Measurements from ENCODE around the gene NEK5.

- TF ChIP-seq, protein P1, sequence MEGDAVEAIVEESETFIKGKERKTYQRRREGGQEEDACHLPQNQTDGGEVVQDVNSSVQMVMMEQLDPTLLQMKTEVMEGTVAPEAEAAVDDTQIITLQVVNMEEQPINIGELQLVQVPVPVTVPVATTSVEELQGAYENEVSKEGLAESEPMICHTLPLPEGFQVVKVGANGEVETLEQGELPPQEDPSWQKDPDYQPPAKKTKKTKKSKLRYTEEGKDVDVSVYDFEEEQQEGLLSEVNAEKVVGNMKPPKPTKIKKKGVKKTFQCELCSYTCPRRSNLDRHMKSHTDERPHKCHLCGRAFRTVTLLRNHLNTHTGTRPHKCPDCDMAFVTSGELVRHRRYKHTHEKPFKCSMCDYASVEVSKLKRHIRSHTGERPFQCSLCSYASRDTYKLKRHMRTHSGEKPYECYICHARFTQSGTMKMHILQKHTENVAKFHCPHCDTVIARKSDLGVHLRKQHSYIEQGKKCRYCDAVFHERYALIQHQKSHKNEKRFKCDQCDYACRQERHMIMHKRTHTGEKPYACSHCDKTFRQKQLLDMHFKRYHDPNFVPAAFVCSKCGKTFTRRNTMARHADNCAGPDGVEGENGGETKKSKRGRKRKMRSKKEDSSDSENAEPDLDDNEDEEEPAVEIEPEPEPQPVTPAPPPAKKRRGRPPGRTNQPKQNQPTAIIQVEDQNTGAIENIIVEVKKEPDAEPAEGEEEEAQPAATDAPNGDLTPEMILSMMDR (optimal IDR thresholded peaks at IDR 0.05 in 1 of 3, IDR thresholded peaks at IDR 0.05 in 1 of 3, conservative IDR thresholded peaks at IDR 0.05 in 1 of 3; ENCODE audit: extremely low read depth in 1 of 3, insufficient read depth in 2 of 3, low read length in 3 of 3): no peak
- no peak for TF ChIP-seq EZH2 (IDR thresholded peaks at IDR 0.05; ENCODE audit: low read length)
Observed at GRCh38 chr13:52105841-52106240, 23.0 kb downstream of the NEK5 start.
